ENCODE results near the gene USP37.

Gene USP37

GRCh38 chr2:218402491-218402901 is 165.7 kb downstream of the USP37 start:
- no peak for DNase-seq (ENCODE audit: low spot score)

GRCh38 chr2:218401890-218402289 is 166.3 kb downstream of the USP37 start:
- no peak for DNase-seq (ENCODE audit: low spot score)

DNA sequence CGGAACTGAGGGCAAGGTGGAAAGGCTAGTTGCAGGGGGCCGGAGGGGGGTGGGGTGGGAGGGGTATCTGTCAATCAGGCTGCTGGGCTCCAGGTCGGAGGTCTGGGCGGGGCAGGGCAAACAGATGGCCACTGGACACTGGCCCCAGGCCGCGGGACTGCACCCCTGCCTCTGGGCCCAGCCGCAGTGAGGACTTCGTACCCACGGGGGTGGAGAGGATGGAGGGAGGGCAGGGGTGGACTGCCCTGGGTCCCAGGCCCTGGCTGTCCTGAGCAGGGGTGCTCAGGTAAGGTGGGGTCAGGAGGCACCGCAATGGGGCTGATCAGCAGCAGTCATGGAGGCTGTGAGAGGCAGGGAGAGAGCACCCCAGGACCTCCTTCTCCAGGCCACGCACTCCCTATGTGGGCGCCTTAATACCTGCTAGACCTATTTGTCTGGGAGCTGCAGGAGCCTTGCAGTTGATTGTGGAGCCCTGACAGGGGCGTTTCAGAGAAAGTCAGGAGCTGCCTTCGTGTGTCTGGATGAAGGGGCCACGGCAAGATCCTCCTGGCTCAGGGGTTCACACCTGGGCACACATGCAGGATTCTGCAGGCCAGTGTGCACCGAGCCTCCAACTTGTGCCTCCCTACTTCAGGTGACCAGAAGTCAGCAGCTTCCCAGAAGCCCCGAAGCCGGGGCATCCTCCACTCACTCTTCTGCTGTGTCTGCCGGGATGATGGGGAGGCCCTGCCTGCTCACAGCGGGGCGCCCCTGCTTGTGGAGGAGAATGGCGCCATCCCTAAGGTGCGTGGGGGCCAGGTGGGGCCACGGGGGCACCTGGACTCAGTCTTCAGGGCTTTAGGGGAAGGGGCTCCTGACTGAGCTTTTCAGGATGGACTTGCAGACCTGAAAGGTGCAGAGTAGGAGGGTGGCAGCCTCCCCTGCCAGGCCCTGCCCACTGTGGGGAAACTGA is 166.9 kb downstream of the USP37 start:
- no peak for DNase-seq (ENCODE audit: low spot score)

All from AG08396 (cell line).